Stomach (tissue), 9 donors: ENCODE measurements around the gene BTBD2. TPM values are rescaled to one million over a fixed set of nuclear protein-coding genes. Genes with fewer than 3 reads are reported as not detected.

Experiments used
- DNase-seq, 2 donors: peaks; one replicate each; pipeline versions ENCODE4 v3.0.0 to v3.0.0-alpha.2; 2013 to 2019
- H3K27ac ChIP-seq, 5 donors: fragments of 200-600 bp in 4 of 5; sonication (generic) in 4 of 5; one replicate each; pipeline ENCODE4 v1.5.1; 2013 to 2019; ENCODE audit warnings: mild to moderate bottlenecking in 1 of 5, moderate library complexity in 1 of 5
- H3K27me3 ChIP-seq, 3 donors: fragments of 200-600 bp; sonication (generic); one replicate each; pipeline ENCODE4 v1.5.1; 2017 to 2019; ENCODE audit warnings: mixed run types in 1 of 3
- H3K36me3 ChIP-seq, 4 donors: fragments of 200-600 bp; sonication (generic); 1 replicate in 3 of 4; 2 replicates in 1 of 4; pipeline ENCODE4 v1.5.1; 2016 to 2019
- H3K4me1 ChIP-seq, 4 donors: fragments of 200-600 bp; sonication (generic); one replicate each; pipeline ENCODE4 v1.5.1; 2016 to 2019
- H3K4me3 ChIP-seq, 4 donors: fragments of 200-600 bp; sonication (generic) in 3 of 4; one replicate each; pipeline ENCODE4 v1.5.1; 2016 to 2019; ENCODE audit warnings: mild to moderate bottlenecking in 1 of 4
- H3K9me3 ChIP-seq, 4 donors: fragments of 200-600 bp; sonication (generic); one replicate each; pipeline ENCODE4 v1.5.1; 2016 to 2019
- CTCF ChIP-seq, 7 experiments: fragments of 450-650 bp in 4 of 7; fragments of 200-600 bp in 3 of 7; sonication (generic) in 3 of 7; IDR thresholded peaks; one replicate each; pipeline ENCODE4 v1.5.1; 2016 to 2019; ENCODE audit warnings: antibody characterized with exemption in 7 of 7, control low read depth in 2 of 7, mild to moderate bottlenecking in 1 of 7
- EP300 ChIP-seq: sonication (generic); formaldehyde crosslinking; IDR thresholded peaks from one replicate; pipeline ENCODE4 v1.6.1; 2017; ENCODE audit warnings: antibody characterized with exemption
- POLR2A ChIP-seq, 4 donors: fragments of 450-650 bp; IDR thresholded peaks; one replicate each; pipeline ENCODE4 v1.6.1; 2016; ENCODE audit warnings: antibody characterized with exemption in 4 of 4, control low read depth in 2 of 4, mild to moderate bottlenecking in 1 of 4, moderate library complexity in 1 of 4
- POLR2AphosphoS5 ChIP-seq, 3 donors: sonication (generic); formaldehyde crosslinking; IDR thresholded peaks; one replicate each; pipeline ENCODE4 v1.6.1; 2016; ENCODE audit warnings: antibody characterized with exemption in 3 of 3
- WGBS, 5 donors: extraction: QIAGEN DNeasy Blood & Tissue Kit in 3 of 5; methylation state at CpG; one replicate each; pipeline versions ENCODE4 v1.1.5 to v1.1.7; 2013 to 2018; 5-methylcytosine and 5-hydroxymethylcytosine counted together
- intact Hi-C: fragments of 100-400 bp; cut with DNase I; formaldehyde crosslinking; loops from one replicate; pipeline ENCODE4 v1.15.1; 2023; ENCODE audit warnings: low total_unique reads
- polyA plus RNA-seq, 3 donors: library from polyadenylated mRNA; stranded (reverse); fragments of 200-250 nt; gene quantifications; one replicate each; pipeline ENCODE4 v1.2.3, GENCODE V29; 2013
- total RNA-seq, 5 donors: library from RNA; depleted of rRNA; stranded (reverse); fragments of >200 nt; gene quantifications; one replicate each; pipeline versions ENCODE4 v1.1.0 to v1.2.3, GENCODE V29; 2014 to 2016
- donor health status: healthy with polysubstance abuse.
- donor health status: Bipolar disorder and iron deficiency.
- donor health status: healthy.

Gene BTBD2
- total and polyA plus RNA-seq, 8 donors, result 17.9 to 50.2 (median 37.6) TPM

GRCh38 chr19:2056837-2057192 lies 41.3 kb upstream of the BTBD2 start:
- no peak for DNase-seq
- 42 to 66% (median 55%) methylated on average over 5 of the region's 5 CpGs for WGBS, 5 donors
- peak overlapping the region; percentile 21 to 100 (median 100) for H3K27ac ChIP-seq
- TF ChIP-seq POLR2A (IDR thresholded peaks at IDR 0.05), result no peak
- TF ChIP-seq POLR2AphosphoS5 (IDR thresholded peaks at IDR 0.05), result no peak
- TF ChIP-seq CTCF (IDR thresholded peaks at IDR 0.05), result no peak
- TF ChIP-seq EP300, result no peak
- intact Hi-C loops, result no loop called here
- H3K9me3 ChIP-seq, result no peaks in the 10 kb centered on the region
- H3K27me3 ChIP-seq, result no peaks in the 10 kb centered on the region
- H3K36me3 ChIP-seq, result no peaks in the 10 kb centered on the region
- H3K4me1 ChIP-seq, result peaks cover 66 to 89% (median 88%) of the 10 kb centered on the region in 4 donors
- no peak overlapping the region for H3K4me3 ChIP-seq

GRCh38 chr19:2055931-2056836 lies 40.7 kb upstream of the BTBD2 start:
- TF ChIP-seq POLR2A (IDR thresholded peaks at IDR 0.05) (no peak), CTCF (IDR thresholded peaks at IDR 0.05) (no peak), POLR2AphosphoS5 (IDR thresholded peaks at IDR 0.05) (peak in 2 of 3 donors; percentile 39 to 58), EP300 (no peak)
- DNase-seq, result peak in 1 of 2 donors; percentile 92
- WGBS, 5 donors, result 10 to 33% (median 27%) methylated on average over 9 to 22 of the region's 22 CpGs
- no peaks in the 10 kb centered on the region for H3K9me3 ChIP-seq
- peak overlapping the region; percentile 12 to 39 (median 32) for H3K4me3 ChIP-seq
- no peaks in the 10 kb centered on the region for H3K27me3 ChIP-seq
- peak overlapping the region; percentile 78 to 100 (median 100) for H3K27ac ChIP-seq
- H3K36me3 ChIP-seq, result no peaks in the 10 kb centered on the region
- intact Hi-C loops, result no loop called here
- H3K4me1 ChIP-seq, result peaks cover 71 to 93% (median 91%) of the 10 kb centered on the region in 4 donors

- TF ChIP-seq POLR2AphosphoS5 (IDR thresholded peaks at IDR 0.05), result no peak
- TF ChIP-seq EP300, result no peak
- no peak for TF ChIP-seq CTCF (IDR thresholded peaks at IDR 0.05)
- no peak for TF ChIP-seq POLR2A (IDR thresholded peaks at IDR 0.05)
- H3K9me3 ChIP-seq, result no peaks in the 10 kb centered on the region
- peak overlapping the region in 4 of 5 donors; percentile 63 to 100 (median 100) for H3K27ac ChIP-seq
- H3K4me1 ChIP-seq, result peaks cover 59 to 81% (median 80%) of the 10 kb centered on the region in 4 donors
- H3K4me3 ChIP-seq, result no peak overlapping the region
- WGBS, 5 donors, result 49 to 67% (median 61%) methylated on average over 6 to 8 of the region's 8 CpGs
- intact Hi-C loops, result no loop called here
- H3K27me3 ChIP-seq, result no peaks in the 10 kb centered on the region
- H3K36me3 ChIP-seq, result no peaks in the 10 kb centered on the region
- peak in 1 of 2 donors; percentile 36 for DNase-seq
These were observed 39.2 kb upstream of the BTBD2 start for GRCh38 chr19:2054763-2055162.

- peaks cover 58 to 81% (median 79%) of the 10 kb centered on the region in 4 donors for H3K4me1 ChIP-seq
- intact Hi-C loops, result no loop called here
- H3K36me3 ChIP-seq, result peaks cover 0 to 6% (median 5%) of the 10 kb centered on the region in 4 donors
- 57 to 74% (median 65%) methylated on average over 24 of the region's 24 CpGs for WGBS, 5 donors
- H3K4me3 ChIP-seq, result no peak overlapping the region
- TF ChIP-seq POLR2AphosphoS5 (IDR thresholded peaks at IDR 0.05) (peak; percentile 47 to 69 (median 62)), EP300 (no peak), CTCF (IDR thresholded peaks at IDR 0.05) (no peak), POLR2A (IDR thresholded peaks at IDR 0.05) (no peak)
- H3K27me3 ChIP-seq, result no peaks in the 10 kb centered on the region
- DNase-seq, result peak; percentile 74 to 88
- H3K27ac ChIP-seq, result peak overlapping the region; percentile 59 to 100 (median 100)
- no peaks in the 10 kb centered on the region for H3K9me3 ChIP-seq
These were observed 38.3 kb upstream of the BTBD2 start for GRCh38 chr19:2053601-2054389.
